Measurements from ENCODE around the gene CCDC13.

DNA sequence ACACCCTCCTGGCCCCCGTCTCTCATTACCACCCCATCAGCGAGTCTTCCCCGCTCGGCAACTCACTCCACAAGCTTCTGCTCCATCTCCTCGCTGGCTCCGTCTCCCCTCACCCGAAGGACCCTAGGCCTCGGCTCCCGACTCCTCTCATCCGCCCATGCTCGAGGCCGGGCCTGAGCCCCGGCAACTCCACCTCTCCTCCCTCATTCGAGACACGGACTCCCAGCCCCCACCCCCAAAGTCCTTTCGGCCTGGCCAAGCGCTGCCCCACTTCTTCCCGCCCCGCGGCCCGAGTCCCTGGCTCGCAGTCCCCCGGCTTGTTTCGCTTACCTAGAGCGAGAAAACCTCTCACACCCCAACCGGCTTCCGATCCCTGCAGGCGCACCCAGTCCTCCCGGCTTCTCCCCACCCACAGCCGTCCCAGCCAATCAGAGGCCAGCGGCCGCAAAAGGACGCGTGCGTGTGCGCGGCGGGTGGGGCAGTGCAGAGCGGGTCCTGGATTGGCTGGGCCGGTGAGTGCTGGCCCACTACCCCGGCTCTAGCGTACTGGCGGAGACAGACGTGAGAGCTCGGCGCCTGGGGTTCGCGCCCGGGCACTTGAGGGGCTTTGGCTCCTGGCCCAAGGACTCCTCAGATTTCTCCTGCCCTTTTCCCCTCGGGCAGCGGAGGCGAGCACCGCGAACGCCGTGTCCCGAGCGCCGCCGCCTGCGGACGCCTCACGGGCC is 31.2 kb upstream of the CCDC13 start, which contains the start of gene HIGD1A:
- TF ChIP-seq, protein P1, sequence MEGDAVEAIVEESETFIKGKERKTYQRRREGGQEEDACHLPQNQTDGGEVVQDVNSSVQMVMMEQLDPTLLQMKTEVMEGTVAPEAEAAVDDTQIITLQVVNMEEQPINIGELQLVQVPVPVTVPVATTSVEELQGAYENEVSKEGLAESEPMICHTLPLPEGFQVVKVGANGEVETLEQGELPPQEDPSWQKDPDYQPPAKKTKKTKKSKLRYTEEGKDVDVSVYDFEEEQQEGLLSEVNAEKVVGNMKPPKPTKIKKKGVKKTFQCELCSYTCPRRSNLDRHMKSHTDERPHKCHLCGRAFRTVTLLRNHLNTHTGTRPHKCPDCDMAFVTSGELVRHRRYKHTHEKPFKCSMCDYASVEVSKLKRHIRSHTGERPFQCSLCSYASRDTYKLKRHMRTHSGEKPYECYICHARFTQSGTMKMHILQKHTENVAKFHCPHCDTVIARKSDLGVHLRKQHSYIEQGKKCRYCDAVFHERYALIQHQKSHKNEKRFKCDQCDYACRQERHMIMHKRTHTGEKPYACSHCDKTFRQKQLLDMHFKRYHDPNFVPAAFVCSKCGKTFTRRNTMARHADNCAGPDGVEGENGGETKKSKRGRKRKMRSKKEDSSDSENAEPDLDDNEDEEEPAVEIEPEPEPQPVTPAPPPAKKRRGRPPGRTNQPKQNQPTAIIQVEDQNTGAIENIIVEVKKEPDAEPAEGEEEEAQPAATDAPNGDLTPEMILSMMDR (IDR thresholded peaks at IDR 0.05), result no peak
- peak; percentile 81 to 100 for TF ChIP-seq POLR2A (IDR thresholded peaks at IDR 0.05)
